IMR-90 (cell line): Measurements from ENCODE around the gene CFAP206.

Experiments
- MAZ ChIP-seq: IDR thresholded peaks from 2 replicates; pipeline ENCODE4 v1.6.1; 2012; ENCODE audit warnings: low read depth, mild to moderate bottlenecking, low read length, improper control_type of control experiment, moderate library complexity, borderline replicate concordance
- MXI1 ChIP-seq: IDR thresholded peaks from 2 replicates; pipeline ENCODE4 v1.6.1; 2012; ENCODE audit warnings: low read depth, mild to moderate bottlenecking, low read length, moderate library complexity, borderline replicate concordance
- POLR2A ChIP-seq: IDR thresholded peaks from 2 replicates; pipeline ENCODE4 v1.6.1; 2012; ENCODE audit warnings: mild to moderate bottlenecking, low read depth, low read length
- RAD21 ChIP-seq: IDR thresholded peaks from 2 replicates; pipeline ENCODE4 v1.6.1; 2012; ENCODE audit warnings: low read length, improper control_type of control experiment
- RFX5 ChIP-seq: IDR thresholded peaks from 2 replicates; pipeline ENCODE4 v1.8.0; 2012; ENCODE audit warnings: low read depth, mild to moderate bottlenecking, low read length, moderate library complexity
- SMC3 ChIP-seq: fragments of 150-350 bp; IDR thresholded peaks from 2 replicates; pipeline ENCODE4 v1.6.1; 2016; ENCODE audit warnings: low read depth, mild to moderate bottlenecking, antibody characterized with exemption, low read length, moderate library complexity
- TF ChIP-seq, protein P1 (sequence below): conservative IDR thresholded peaks from 2 replicates; pipeline ENCODE4 v1.5.1; 2012; ENCODE audit warnings: mild to moderate bottlenecking, low read depth, low read length, improper control_type of control experiment
- TF ChIP-seq, protein P2 (sequence below): fragments of 150-350 bp; IDR thresholded peaks from 2 replicates; pipeline ENCODE4 v1.6.1; 2016; ENCODE audit warnings: low read depth, mild to moderate bottlenecking, low read length, moderate library complexity, borderline replicate concordance

DNA sequence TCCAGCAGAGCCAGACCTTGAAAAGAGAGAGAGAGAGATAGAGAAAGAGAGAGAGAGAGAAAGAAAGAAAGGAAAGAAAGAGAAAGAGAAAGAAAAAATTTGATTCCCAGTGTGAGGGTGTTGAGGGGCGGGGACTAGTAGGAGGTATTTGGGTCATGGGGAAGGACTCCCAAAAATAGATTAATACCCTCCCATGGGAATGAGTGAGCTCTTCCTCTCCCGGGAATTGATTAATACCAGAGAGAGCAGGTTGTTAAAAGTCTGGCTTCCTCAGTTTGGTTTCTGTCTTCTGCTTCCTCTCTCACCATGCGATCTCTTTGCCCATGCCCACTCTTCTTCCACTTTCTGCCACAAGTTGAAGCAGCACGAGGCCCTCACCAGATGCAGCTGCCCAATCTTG is 28.8 kb upstream of the CFAP206 start:
- TF ChIP-seq MXI1 = no peak
- TF ChIP-seq, protein P1, sequence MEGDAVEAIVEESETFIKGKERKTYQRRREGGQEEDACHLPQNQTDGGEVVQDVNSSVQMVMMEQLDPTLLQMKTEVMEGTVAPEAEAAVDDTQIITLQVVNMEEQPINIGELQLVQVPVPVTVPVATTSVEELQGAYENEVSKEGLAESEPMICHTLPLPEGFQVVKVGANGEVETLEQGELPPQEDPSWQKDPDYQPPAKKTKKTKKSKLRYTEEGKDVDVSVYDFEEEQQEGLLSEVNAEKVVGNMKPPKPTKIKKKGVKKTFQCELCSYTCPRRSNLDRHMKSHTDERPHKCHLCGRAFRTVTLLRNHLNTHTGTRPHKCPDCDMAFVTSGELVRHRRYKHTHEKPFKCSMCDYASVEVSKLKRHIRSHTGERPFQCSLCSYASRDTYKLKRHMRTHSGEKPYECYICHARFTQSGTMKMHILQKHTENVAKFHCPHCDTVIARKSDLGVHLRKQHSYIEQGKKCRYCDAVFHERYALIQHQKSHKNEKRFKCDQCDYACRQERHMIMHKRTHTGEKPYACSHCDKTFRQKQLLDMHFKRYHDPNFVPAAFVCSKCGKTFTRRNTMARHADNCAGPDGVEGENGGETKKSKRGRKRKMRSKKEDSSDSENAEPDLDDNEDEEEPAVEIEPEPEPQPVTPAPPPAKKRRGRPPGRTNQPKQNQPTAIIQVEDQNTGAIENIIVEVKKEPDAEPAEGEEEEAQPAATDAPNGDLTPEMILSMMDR = no peak
- TF ChIP-seq SMC3 = no peak
- no peak for TF ChIP-seq MAZ
- no peak for TF ChIP-seq POLR2A
- TF ChIP-seq, protein P2, sequence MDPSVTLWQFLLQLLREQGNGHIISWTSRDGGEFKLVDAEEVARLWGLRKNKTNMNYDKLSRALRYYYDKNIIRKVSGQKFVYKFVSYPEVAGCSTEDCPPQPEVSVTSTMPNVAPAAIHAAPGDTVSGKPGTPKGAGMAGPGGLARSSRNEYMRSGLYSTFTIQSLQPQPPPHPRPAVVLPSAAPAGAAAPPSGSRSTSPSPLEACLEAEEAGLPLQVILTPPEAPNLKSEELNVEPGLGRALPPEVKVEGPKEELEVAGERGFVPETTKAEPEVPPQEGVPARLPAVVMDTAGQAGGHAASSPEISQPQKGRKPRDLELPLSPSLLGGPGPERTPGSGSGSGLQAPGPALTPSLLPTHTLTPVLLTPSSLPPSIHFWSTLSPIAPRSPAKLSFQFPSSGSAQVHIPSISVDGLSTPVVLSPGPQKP = no peak
- TF ChIP-seq RAD21 = no peak
- TF ChIP-seq RFX5 = no peak
